GM11168 (cell line): ENCODE data around the gene PLEKHM3.

Experiments used
- in situ Hi-C: fragments of 300-500 bp; cut with MboI; formaldehyde crosslinking; loops from one replicate; pipeline ENCODE4 v1.12.0; 2022; ENCODE audit warnings: low sequenced_read_pairs; ENCODE audit not compliant: unreplicated experiment

Gene PLEKHM3

GRCh38 chr2:207779523-207779922 is 245.8 kb downstream of the PLEKHM3 start:
- in situ Hi-C loops: no loop called here

DNA sequence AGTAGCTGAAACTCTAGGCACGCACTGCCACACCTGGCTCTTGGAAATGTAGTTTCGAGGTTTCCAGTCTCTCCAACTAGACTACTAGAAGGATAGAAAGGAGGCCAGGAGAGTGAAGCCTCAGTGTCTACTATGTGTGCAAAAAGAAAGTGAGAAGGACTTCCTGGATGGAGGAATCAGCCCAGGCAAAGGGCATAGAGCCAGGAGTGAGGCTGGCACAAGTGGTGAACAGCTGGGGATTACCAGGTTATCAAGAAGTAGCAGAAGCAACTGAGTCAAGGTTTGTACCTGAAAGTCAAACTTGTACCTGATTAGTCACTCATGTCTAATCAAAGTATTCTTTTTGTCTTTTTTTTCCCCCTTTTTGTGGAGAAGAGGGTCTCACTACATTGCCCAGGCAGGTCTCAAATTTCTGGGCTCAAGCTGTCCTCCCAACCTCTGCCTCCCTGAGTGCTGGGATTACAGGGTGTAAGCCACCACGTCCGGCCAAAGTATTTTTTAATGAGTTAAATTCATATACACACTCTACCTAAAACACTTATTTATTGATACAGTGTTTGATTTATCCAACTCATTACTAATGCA is 246.9 kb downstream of the PLEKHM3 start:
- in situ Hi-C loops: no loop called here

DNA sequence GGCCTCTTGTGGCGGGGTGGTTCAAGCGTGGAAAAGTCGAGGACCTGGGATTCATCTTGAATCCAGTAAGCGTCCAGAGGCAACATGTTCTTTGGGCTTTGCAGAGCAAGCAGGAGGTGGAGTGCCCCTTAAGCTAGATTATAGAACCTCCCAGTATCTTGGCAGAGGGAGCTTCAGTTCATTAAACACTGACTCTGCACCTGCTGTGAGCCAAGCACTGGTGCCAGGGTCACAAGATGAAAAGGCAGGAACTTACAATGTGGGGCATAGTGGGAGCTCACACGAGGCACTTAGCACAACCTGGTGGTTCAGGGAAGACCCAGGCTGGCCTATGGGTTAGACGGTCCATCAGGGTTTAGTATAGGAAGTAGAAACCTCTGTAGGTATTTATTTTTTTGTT is 248.2 kb downstream of the PLEKHM3 start:
- in situ Hi-C loops: no loop called here

DNA sequence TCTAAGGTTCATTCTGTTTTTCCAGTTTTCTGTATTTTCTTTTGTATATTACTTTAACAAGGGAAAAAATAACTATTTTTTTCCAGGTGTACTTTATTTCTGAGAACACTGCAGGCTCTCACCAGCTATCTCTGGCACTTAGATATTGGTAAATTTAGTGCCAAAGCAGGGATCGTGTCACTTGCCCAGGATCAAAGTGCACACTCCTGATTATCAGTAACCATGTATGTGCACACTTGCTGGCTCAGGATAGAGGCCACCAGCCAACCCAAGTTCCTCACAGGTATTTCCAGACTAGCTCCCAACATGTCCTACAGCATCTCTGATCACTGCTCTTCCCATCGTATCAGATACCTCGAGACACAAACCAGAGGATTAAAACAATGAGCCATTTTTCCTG is 249.9 kb downstream of the PLEKHM3 start:
- in situ Hi-C loops: no loop called here

GRCh38 chr2:207772844-207773205 is 252.5 kb downstream of the PLEKHM3 start:
- in situ Hi-C loops: no loop called here

- in situ Hi-C loops: no loop called here
Observed at GRCh38 chr2:207772081-207772843, 253.1 kb downstream of the PLEKHM3 start.

GRCh38 chr2:207771421-207771820 is 253.9 kb downstream of the PLEKHM3 start:
- in situ Hi-C loops: no loop called here
